Natural killer cell (primary cell): Measurements from ENCODE around the gene CAPS. TPM values are rescaled to one million over a fixed set of nuclear protein-coding genes. Genes with fewer than 3 reads are reported as not detected.

Source experiments
- ATAC-seq, 3 donors: fragments of 150-1000 bp in 2 of 3; fragments of 200-7000 bp in 1 of 3; cut with Tn5 transposase; 1 replicate in 1 of 3; 2 replicates in 2 of 3; pipeline ENCODE4 v1.10.0; 2021; ENCODE audit warnings: mild to moderate bottlenecking in 2 of 3, moderate library complexity in 2 of 3
- DNase-seq, 2 donors: peaks; one replicate each; pipeline versions ENCODE4 v3.0.0 to v3.0.0-alpha.2; 2013 to 2021; ENCODE audit warnings: mixed read lengths in 1 of 2
- H3K27ac ChIP-seq: one replicate; pipeline ENCODE4 v1.5.1; 2013; ENCODE audit warnings: mild to moderate bottlenecking, low read length
- H3K27me3 ChIP-seq: one replicate; pipeline ENCODE4 v1.6.1; 2013; ENCODE audit warnings: low read length; ENCODE audit not compliant: control insufficient read depth, insufficient read depth
- H3K36me3 ChIP-seq: one replicate; pipeline ENCODE4 v1.6.1; 2013; ENCODE audit warnings: low read length; ENCODE audit not compliant: control insufficient read depth, insufficient read depth
- H3K4me1 ChIP-seq: one replicate; pipeline ENCODE4 v1.6.1; 2013; ENCODE audit warnings: low read length; ENCODE audit not compliant: control insufficient read depth, insufficient read depth
- H3K4me3 ChIP-seq: one replicate; pipeline ENCODE4 v1.5.1; 2013; ENCODE audit warnings: low read length
- H3K9me3 ChIP-seq: one replicate; pipeline ENCODE4 v1.6.1; 2013; ENCODE audit warnings: low read length; ENCODE audit not compliant: control insufficient read depth, insufficient read depth
- H3K27ac Mint-ChIP-seq, 2 donors: one replicate each; pipeline ENCODE4 v1.8.0; 2022; ENCODE audit warnings: mild to moderate bottlenecking in 2 of 2, mixed read lengths in 2 of 2, moderate library complexity in 1 of 2
- H3K27me3 Mint-ChIP-seq, 2 donors: one replicate each; pipeline ENCODE4 v1.8.0; 2022; ENCODE audit warnings: low read depth in 2 of 2, mixed read lengths in 2 of 2
- H3K36me3 Mint-ChIP-seq: one replicate; pipeline ENCODE4 v1.8.0; 2022; ENCODE audit warnings: mixed read lengths
- H3K4me1 Mint-ChIP-seq, 2 donors: one replicate each; pipeline ENCODE4 v1.8.0; 2022; ENCODE audit warnings: mixed read lengths in 2 of 2
- H3K4me3 Mint-ChIP-seq: one replicate; pipeline ENCODE4 v1.8.0; 2022; ENCODE audit warnings: mild to moderate bottlenecking, moderate library complexity, mixed read lengths
- H3K9me3 Mint-ChIP-seq, 2 donors: one replicate each; pipeline ENCODE4 v1.8.0; 2022; ENCODE audit warnings: mixed read lengths in 2 of 2
- WGBS: methylation state at CpG from one replicate; pipeline ENCODE4 v1.1.7; 2013; ENCODE audit warnings: missing lambda C conversion rate; ENCODE audit not compliant: insufficient coverage; 5-methylcytosine and 5-hydroxymethylcytosine counted together
- intact Hi-C: fragments of 100-400 bp; cut with micrococcal nuclease; formaldehyde crosslinking; loops from one replicate; pipeline ENCODE4 v1.14.2; 2022
- total RNA-seq, 4 donors: library from RNA; stranded (reverse); fragments of 120-200 nt in 1 of 4; gene quantifications; one replicate each; pipeline versions ENCODE4 v1.2.3 to v1.2.4, GENCODE V29; 2013 to 2022
- TF ChIP-seq, protein P1 (sequence below): fragments of 200-600 bp; IDR thresholded peaks from one replicate; pipeline ENCODE4 v1.8.0; 2022; ENCODE audit warnings: antibody characterized with exemption

Gene CAPS
- total RNA-seq, 3 donors from 2014 or later (not counting 1 experiment from before 2014, with no cell fraction given): 34.0 to 41.6 (median 38.3) TPM

- Histone ChIP-seq H3K9me3 (no peaks in the 10 kb centered on the region), H3K36me3 (peaks cover 86% of the 10 kb centered on the region), H3K27me3 (no peaks in the 10 kb centered on the region), H3K27ac (no peak overlapping the region), H3K4me1 (no peaks in the 10 kb centered on the region), H3K4me3 (no peak overlapping the region)
- intact Hi-C loops: no loop called here
- no peaks in the 10 kb centered on the region for H3K9me3 Mint-ChIP-seq
- TF ChIP-seq, protein P1, sequence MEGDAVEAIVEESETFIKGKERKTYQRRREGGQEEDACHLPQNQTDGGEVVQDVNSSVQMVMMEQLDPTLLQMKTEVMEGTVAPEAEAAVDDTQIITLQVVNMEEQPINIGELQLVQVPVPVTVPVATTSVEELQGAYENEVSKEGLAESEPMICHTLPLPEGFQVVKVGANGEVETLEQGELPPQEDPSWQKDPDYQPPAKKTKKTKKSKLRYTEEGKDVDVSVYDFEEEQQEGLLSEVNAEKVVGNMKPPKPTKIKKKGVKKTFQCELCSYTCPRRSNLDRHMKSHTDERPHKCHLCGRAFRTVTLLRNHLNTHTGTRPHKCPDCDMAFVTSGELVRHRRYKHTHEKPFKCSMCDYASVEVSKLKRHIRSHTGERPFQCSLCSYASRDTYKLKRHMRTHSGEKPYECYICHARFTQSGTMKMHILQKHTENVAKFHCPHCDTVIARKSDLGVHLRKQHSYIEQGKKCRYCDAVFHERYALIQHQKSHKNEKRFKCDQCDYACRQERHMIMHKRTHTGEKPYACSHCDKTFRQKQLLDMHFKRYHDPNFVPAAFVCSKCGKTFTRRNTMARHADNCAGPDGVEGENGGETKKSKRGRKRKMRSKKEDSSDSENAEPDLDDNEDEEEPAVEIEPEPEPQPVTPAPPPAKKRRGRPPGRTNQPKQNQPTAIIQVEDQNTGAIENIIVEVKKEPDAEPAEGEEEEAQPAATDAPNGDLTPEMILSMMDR: no peak
- H3K27ac Mint-ChIP-seq: no peak overlapping the region
- H3K4me3 Mint-ChIP-seq: no peak overlapping the region
- H3K4me1 Mint-ChIP-seq: no peaks in the 10 kb centered on the region
- H3K36me3 Mint-ChIP-seq: peaks cover 13% of the 10 kb centered on the region
- H3K27me3 Mint-ChIP-seq: no peaks in the 10 kb centered on the region
- DNase-seq (no peak), ATAC-seq (no peak)
- whole genome bisulfite sequencing: 97% methylated on average over 18 of the region's 18 CpGs
Measured at GRCh38 chr19:5925830-5926427, 11.9 kb downstream of the CAPS start.

GRCh38 chr19:5926641-5927440 lies 12.8 kb downstream of the CAPS start:
- no peaks in the 10 kb centered on the region for H3K4me1 Mint-ChIP-seq
- H3K4me1 ChIP-seq: no peaks in the 10 kb centered on the region
- H3K4me3 Mint-ChIP-seq: no peak overlapping the region
- H3K9me3 ChIP-seq: no peaks in the 10 kb centered on the region
- no peak overlapping the region for H3K4me3 ChIP-seq
- 96% methylated on average over 14 of the region's 14 CpGs for WGBS
- ATAC-seq (no peak), DNase-seq (no peak)
- TF ChIP-seq, protein P1: no peak
- no peaks in the 10 kb centered on the region for H3K27me3 Mint-ChIP-seq
- no peaks in the 10 kb centered on the region for H3K9me3 Mint-ChIP-seq
- H3K27ac Mint-ChIP-seq: no peak overlapping the region
- H3K27me3 ChIP-seq: no peaks in the 10 kb centered on the region
- peaks cover 13% of the 10 kb centered on the region for H3K36me3 Mint-ChIP-seq
- intact Hi-C loops: no loop called here
- no peak overlapping the region for H3K27ac ChIP-seq
- H3K36me3 ChIP-seq: peaks cover 88% of the 10 kb centered on the region

- H3K4me3 Mint-ChIP-seq: no peak overlapping the region
- no peaks in the 10 kb centered on the region for H3K9me3 ChIP-seq
- H3K36me3 ChIP-seq: peaks cover 88% of the 10 kb centered on the region
- intact Hi-C loops: no loop called here
- 88% methylated on average over 8 of the region's 8 CpGs for WGBS
- TF ChIP-seq, protein P1: no peak
- DNase-seq (no peak), ATAC-seq (no peak)
- no peaks in the 10 kb centered on the region for H3K27me3 Mint-ChIP-seq
- H3K4me1 ChIP-seq: no peaks in the 10 kb centered on the region
- no peaks in the 10 kb centered on the region for H3K9me3 Mint-ChIP-seq
- peaks cover 13% of the 10 kb centered on the region for H3K36me3 Mint-ChIP-seq
- H3K4me3 ChIP-seq: no peak overlapping the region
- no peak overlapping the region for H3K27ac ChIP-seq
- H3K4me1 Mint-ChIP-seq: no peaks in the 10 kb centered on the region
- H3K27me3 ChIP-seq: no peaks in the 10 kb centered on the region
- no peak overlapping the region for H3K27ac Mint-ChIP-seq
Measured at GRCh38 chr19:5927441-5927821, 13.4 kb downstream of the CAPS start.
